GM21529 (cell line): ENCODE measurements around the gene PRKCZ.
"Not testable (repeated sequence)": the region's sequence is repeated elsewhere in the genome, so short reads cannot be mapped to it uniquely, and the experiment has no call there.

Source experiments
- ATAC-seq: cut with Tn5 transposase; IDR thresholded peaks from one replicate; pipeline ENCODE4 v1.9.1; 2021; ENCODE audit not compliant: unreplicated experiment

Gene PRKCZ

DNA sequence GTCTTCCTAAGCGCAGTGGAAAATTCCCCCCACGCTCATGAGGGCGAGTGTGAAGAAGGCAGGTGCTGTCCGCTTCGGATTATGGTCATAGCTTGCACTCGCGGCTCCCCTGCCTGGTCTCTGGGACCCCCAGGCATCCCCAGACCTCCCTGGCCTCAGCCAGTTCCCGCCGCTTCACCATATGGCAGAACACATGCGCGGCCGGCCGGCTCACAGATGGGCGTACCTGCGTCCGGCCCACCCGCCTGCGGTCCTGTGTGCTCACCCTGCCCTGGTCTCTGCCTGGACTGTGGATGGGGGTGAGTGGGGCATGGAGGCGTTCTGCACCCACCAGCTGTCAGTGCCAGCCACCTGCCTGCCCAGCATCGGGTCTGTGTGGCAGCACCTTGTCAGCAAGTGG is 34.1 kb downstream of the PRKCZ start:
- no peak for ATAC-seq

DNA sequence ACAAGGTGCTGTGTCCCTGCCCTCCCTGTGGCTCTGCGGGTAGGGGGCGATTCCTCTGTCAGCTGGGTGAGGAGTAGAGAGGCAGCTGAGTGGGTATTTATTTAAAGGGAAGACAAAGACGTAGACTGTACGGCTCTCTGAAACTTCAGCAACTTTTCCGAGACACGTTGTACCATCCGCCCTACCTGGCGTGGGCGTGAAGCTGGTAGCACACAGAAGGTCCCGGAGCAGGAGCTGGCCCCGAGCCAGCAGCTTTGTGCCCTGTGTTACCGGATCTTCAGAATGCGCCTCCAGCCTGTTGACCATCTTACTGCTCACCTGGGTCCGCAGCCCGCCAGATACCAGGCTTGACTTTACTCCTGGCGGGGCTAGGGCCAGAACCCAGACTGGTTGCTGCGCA is 34.9 kb downstream of the PRKCZ start:
- ATAC-seq, result no peak

DNA sequence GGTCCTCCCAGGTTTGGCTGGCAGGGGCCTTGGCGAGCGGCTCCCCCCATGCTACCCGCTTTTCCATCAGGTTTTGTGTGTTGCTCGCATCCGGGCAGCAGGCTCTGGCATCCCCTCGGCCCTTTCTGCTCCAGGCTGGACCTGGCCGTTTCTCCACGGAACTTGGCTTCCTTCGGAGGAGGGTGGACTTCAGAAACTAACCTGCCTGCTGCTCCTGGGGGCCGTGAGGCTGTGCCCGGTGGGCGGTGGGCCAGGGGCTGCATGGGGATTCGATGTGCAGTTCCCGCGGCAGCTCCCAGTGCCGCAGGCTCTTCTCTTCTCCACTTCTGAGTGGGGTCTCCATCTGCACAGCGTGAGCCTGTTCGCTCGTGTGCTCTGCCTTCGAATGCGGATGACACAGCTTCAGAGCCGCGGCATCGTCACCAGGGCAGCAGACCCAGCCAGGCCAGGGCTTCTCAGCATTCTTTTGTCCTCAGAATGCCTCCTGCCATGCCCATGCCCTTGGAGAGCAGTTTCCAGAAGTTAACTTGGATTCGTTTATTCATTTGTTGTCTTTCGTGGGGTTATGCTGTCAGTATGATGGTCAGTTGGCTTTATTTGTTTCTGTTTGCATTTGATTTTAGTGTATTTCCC is 36.4 kb downstream of the PRKCZ start:
- ATAC-seq, result no peak

DNA sequence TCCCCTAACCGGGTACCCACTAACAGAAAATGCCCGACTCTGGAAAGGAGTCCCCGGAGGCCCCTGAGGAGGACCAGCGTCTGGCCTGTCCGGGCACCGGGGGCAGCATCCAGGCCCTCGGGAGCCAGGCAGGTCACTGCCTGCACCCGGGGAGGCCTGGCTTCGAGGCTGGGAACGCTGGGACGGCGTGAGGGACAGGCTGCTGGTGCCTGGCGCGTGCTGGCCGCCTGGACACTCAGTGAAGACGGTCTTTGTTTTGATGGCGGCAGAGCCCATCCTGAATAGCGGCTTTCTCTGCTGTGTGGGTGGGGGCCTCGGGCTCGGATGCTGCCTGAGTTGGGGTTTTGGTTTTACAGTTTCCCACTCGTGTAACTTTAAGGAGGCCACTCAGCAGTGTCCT is 37.6 kb downstream of the PRKCZ start:
- ATAC-seq, result no peak

DNA sequence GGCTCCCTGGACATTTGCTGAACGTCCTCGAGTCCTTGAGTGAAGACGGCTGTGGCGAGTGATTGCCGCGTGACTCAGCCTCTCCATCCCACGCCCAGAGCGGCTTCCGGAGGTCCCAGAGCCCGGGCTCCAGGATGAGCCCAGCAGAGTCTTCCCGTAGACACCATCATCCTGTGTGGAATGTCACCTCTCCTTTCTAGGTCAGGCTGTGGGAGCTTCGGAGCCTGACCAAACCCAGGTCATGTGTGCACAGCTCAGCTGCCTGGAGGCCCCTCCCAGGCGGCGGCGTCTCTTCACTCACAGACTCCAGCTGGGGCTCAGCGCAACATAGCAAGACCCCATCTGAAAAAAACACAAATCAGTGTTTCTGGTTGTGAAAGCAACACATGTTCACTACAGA is 38.2 kb downstream of the PRKCZ start:
- ATAC-seq, result no peak

DNA sequence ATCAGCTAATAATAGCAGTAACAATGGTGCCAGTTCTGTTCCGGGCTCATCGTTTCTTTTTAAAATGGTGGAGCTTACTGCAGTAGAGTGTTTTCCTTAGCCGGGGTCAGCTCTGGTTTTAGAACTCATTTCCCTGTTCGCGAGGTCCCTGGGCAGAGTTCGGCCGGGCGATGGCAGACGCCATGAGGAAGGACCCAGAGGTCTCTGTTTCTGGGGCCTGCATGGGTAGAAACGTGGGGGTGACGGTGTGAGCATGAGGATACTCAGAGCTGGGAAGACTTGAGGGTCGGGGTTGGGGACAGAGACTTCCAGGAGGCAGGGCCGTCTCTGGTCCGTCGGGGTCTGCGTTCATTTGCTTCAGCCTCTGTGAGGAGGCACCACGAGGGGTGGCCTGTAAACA is 38.8 kb downstream of the PRKCZ start:
- ATAC-seq, result no peak

DNA sequence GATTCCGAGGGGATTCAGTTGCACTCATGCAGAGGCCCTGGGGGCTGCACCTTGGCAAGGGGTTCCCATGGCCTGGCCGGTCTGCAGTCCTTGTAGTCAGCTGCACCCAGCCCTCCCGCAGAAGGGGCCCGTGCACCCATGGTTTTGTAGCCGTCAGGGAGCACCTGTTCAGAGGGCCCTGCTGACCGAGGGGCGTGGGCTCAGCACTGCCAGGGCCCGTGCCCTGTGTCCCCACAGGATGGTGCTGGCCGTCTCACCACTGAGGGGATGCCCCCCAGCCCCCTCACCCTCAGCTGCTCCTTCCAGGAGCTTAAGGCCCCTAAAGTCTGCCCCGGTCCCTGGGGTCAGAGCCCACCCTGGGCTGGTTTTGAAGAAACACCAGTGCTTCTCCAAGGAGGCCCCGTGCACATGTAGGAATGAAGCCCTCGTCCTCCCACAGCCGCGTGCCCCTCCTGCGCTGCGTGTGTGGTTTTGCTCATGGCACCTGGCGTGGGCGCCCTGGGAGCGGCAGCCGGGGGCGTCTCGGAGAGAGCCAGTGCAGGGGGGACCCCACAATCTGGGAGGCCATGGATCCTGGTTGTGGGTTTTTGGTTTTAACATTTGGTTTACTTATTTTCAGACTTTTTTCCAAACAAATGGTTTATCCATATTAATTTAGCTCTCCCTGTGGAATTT is 40.1 kb downstream of the PRKCZ start:
- no peak for ATAC-seq

DNA sequence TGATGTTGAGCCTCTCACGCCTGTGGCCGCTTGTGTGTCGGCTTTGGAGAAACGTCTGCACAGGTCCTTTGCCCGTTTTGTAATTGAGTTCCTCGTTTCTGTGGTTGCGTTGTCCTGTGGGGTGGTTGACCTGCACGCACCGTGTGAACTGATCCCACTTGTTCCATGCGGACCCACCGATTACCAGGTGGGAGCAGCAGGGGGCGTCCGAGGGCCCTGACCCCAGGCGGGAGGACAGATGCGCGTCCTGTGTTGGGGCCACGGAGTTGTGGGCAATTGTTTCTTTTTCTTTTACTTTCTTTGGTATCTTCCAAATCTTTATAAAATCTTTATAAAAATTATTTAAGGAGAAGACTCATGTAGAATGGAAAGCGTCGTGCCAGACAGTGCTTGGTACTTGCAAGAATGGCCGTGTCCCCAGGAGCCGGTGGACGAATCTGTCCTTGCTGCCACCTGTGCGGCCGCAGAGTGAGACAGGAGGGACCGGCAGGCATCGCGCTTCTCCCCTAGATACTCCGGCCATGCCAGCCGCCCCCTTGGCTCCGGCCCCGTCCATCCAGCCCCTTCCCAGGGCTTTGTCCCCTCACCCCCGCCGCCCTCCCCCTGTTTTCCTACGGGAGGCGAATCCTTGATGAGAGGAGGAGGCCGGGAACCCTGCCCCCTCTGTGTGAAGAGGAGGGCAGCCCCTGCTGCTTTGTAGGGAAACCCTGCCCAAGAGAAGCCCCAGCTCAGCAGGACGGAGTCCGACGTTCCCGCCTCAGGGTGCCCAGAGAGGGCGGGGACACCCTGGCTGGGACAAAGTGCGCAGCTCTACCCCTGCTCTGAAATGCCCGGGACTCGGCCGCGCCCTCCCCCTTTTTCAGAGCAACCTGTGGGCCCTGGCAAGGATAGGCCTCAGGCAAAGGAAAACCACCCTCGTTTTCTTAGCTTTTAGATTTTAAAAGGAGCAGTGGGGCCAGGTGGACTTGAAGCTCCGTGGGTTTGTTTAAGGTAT is 41.7 kb downstream of the PRKCZ start:
- no peak for ATAC-seq

DNA sequence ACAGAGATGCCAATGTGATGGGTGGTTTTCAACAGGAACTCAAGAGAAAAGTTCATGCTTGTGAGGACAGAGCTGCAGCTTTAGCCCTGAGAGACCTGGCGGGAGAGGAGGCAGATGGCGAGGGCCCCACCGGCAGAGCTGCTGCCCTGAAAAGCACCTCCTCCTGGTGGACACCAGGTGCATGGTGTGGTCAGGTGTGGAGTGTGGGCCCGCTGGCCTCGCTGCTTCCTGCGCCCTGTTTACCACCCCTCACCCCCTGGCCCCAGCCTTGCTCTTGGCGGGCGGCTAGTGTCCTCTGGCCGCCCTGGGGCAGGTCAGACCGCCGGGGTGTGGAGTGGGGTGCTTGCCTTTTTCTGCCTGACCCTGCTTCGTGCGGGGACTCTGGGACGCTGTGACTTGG is 42.8 kb downstream of the PRKCZ start:
- no peak for ATAC-seq

DNA sequence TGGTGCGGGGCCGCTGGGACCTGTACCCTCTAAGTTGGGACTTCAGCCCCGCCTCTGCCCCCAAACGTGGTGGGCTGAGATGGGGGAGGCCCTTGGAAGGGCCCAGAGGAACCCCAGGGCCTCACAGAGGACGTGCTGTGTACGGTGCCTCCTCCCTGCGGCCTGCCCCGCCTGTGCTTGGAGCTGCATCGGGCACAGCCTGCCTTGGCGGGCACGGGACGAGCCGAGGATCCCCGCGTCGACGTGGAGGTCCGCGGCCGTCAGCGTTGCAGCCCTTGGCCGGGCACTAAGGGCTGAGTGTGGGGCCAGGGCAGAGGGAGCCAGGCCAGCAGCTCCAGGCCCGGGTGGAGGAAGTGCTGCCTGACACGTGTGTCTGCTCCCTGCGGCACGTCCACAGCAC is 43.4 kb downstream of the PRKCZ start:
- ATAC-seq, result no peak

DNA sequence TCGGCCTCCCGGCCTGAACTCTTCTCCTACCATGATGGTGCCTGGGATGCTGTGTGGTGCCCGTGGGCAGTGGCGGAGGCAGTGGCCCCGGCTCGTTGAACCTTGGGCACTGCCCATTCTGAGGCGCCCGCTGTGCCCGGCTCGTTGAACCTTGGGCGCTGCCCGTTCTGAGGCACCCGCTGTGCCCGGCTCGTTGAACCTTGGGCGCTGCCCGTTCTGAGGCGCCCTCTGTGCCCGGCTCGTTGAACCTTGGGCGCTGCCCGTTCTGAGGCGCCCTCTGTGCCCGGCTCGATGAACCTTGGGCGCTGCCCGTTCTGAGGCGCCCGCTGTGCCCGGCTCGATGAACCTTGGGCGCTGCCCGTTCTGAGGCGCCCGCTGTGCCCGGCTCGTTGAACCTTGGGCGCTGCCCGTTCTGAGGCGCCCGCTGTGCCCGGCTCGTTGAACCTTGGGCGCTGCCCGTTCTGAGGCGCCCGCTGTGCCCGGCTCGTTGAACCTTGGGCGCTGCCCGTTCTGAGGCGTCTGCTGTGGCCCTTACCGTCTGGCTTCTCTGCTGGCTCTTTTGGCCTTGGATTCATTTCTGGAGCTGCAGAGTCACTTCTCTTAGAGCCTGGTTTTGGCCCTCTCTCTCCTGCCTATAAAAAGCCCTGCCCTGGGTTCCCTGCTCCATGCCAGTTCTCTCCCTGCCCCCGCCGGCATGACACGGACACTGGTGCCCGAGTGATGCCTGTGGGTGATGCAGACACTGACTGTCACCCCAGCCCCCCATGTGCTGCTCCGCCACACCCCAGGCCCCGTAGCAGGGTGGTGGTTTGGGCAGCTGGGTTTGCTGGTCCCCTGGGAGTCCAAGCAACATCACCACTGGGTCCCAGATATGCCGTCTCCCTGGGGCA is 44.3 kb downstream of the PRKCZ start:
- ATAC-seq, result not testable (repeated sequence)

DNA sequence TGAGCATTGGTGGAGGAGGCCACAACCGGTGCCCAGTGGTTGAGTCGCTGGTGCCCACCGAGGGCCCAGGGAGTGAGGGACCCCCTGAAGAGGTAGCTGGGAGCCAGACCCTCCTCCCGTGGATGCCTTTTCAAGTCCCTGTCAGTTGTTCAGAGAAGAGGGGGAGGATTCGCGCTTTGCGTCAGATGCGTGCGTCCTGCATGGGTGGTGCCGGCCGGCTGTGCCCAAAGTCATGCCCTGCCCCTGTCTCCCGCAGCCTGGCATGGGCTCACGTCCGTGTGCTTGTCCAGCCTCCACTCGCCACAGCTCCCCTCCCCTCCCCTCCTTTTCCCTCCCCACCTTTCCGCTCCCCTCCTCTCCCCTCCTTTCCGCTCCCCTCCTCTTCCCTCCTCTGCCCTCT is 45.2 kb downstream of the PRKCZ start:
- ATAC-seq, result no peak

DNA sequence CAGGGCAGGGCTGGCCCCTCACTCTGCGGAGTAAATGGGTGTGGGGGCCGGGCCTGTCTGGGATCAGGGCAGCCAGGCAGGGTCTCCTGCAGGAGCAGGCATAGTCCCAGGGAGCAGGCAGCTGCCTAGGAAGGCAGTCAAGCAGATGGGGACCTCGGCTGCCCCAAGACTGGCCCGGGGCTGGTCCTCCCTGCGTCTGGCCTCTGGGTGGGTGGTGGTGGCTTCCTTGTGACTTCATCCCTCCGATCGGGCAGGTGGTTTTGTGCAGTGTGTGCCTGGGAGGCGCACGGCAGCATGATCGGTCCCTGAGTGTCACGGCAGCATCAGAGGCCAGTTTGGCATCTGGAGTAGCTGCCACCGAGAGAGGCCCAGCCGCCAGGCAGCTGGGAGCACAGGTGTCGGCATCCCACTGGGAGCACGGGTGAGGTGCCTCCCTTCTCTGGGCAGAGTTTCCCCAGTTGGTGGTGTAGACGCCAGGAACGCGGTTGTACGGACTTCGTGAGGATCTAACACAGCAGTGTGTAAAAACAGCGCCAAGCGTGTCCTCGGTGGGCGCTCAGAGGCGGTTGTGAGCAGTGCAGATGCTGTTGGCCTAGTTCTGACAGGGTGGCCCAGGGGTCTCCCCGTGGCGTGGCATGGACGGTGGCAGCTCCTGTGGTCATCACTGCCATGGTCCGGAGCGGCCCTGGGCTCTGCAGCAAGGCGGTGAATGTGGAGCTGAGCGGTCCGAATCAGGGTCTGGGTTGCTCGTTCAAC is 45.9 kb downstream of the PRKCZ start:
- ATAC-seq, result no peak

DNA sequence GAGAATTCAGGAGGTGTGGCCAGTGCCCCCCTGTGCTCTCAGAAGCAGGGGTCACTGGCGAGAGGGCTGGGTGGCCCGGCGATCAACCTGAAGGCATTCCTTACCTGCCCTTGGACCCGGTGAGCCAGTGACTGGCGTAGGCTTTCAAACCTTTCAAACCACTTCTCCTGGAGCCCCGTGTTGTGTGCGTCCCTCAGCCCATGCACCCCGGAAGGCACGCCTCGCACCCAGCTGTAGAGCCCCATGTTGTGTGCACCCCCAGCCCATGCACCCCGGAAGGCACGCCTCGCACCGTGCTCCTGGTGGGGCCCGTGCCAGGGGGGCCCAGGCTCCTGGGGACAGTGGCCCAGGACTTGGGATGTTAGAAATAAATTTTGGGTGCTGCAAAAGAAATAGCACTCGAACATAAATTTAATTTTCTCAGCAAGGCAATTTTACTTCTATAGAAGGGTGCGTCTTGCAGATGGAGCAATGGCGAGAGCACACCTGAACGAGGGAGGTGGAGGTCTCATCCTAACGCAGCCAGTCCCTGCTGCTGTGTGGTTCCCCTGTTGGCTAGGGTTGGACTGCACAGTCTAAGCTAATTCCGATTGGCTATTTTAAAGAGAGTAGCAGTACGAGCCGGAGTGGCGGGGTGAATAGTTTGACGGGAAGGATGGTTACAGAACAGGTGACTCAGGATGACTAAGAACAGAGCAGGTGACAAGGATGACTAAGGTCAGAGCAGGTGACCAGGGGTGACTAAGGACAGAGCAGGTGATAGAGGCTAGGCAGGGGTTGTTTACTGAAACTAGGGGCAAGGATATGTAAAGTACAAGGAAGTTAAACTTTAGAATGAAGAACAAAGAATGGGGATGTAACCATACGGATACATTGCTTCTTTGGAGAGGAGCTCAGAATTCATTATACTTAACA is 47.4 kb downstream of the PRKCZ start:
- no peak for ATAC-seq

DNA sequence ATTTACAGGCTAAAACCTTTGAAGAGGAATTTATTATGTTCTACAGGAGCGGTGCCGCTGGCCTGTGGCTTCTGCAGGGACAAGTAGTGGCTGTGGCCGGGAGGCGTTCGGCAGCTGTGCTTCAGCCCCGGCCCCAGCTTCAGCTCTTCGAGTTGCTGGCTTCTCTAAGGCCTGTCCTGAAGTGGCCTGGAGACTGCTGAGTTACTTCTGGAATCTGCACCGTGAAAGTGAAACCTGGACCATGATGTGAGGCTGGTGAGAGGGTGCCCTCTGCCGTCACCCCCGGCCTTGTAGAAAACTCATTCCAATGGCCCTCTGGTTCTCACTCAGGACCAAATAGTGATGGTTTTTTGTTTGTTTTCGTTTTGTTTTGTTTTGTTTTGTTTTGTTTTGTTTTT is 48.1 kb downstream of the PRKCZ start:
- ATAC-seq, result no peak

DNA sequence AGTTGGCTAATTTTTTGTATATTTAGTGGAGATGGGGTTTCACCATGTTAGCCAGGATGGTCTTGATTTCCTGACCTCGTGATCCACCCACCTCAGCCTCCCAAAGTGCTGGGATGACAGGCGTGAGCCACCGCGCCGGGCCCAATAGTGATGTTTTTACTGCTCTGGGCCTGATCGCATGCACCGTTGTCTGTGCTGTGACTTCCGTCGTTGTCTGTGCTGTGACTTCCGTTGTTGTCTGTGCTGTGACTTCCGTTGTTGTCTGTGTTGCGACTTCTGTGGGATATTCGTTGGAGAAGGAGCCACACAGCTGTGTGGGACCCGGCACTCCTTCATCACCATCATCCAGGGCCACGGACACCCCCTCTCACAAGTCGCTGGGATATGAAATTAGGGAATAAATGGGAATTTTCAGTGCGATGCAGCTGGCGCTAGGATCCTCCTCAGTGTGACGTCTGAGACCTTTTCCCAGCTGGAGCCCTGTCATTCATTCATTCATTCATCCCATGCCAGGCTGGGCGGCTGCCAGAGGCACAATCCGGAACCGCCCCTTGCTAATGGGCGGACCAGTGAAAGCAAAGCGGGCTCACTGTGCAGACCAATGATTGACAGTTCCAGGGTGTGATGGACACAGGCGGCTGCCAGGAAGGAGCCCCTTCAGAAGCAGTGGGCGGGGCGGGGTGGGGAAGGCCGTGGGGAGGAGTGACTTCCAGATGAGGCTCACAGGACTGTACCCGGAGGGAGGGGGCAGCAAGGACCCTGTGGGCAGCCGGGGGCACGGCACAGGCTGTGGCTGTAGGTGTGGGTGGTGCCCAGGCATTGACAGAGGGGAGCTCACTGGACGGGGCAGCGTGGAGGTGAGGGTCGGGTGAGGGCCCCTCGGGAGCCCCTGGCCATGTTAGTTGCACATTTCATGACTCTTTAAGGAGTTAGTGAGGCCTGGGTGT is 48.9 kb downstream of the PRKCZ start:
- no peak for ATAC-seq

DNA sequence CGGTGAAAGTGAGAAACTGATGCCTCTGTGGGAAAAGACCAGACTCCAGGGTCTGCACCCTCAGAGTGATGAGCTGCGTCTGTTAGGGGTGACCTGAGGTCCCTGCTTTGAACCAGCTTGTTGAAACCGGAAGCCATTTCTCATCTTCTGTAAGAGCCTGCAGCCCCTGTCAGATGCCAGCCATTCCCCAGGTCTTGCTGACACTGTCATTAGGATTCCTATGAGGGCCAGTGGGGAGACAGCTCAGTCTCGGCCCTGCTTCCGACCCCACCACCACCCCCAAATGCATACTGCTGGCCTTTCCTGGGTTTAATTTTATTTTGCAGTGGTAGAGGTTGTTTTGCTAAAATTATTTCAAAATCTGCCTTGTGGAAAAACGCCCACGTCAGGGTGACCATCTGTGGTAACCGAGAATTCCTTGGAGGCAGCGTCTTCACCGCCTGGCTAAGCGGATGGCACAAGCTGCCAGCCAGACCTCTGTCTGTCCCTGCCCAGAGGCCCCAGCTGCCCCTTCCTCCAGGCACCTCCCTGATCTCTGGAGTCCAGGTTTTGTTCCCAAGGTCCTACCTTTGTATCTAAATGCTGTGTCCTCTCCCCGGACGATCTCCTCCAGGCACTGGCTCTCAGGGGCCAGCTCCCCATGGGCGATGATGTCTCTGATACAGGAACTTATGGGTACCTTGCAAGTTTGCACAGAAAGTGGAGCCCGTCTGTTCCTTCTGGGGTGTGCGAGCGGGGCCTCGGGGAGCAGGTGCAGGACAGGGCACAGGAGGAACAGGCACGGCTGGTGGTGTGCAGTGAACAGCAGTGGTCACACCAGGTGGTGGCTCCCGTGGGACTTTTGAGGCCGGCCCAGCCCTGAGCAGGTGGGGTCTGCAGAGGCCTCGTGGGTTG is 49.9 kb downstream of the PRKCZ start:
- no peak for ATAC-seq
